HG03571 (cell line): ENCODE results near the gene PLCG1.

Experiments used
- ATAC-seq: cut with Tn5 transposase; IDR thresholded peaks from one replicate; pipeline ENCODE4 v1.9.1; 2021; ENCODE audit not compliant: unreplicated experiment

The PLCG1 gene

GRCh38 chr20:41141153-41141815 is 3.9 kb downstream of the PLCG1 start:
- no peak for ATAC-seq

- ATAC-seq = no peak
These were observed 4.9 kb downstream of the PLCG1 start for GRCh38 chr20:41142245-41142644.

- ATAC-seq = no peak
These were observed 5.6 kb downstream of the PLCG1 start for GRCh38 chr20:41142919-41143318.

- ATAC-seq = no peak
These were observed 6.0 kb downstream of the PLCG1 start for GRCh38 chr20:41143354-41143753.

- ATAC-seq = no peak
These were observed 8.0 kb downstream of the PLCG1 start for GRCh38 chr20:41145317-41145716.

GRCh38 chr20:41145821-41146620 is 8.7 kb downstream of the PLCG1 start:
- no peak for ATAC-seq

GRCh38 chr20:41147767-41148191 is 10.4 kb downstream of the PLCG1 start:
- no peak for ATAC-seq

- ATAC-seq = no peak
These were observed 11.6 kb downstream of the PLCG1 start for GRCh38 chr20:41148942-41149341.

GRCh38 chr20:41150664-41151063 is 13.3 kb downstream of the PLCG1 start:
- no peak for ATAC-seq

GRCh38 chr20:41151134-41151869 is 14.0 kb downstream of the PLCG1 start:
- ATAC-seq = no peak

- ATAC-seq = no peak
These were observed 14.9 kb downstream of the PLCG1 start for GRCh38 chr20:41152108-41152757.

- ATAC-seq = no peak
These were observed 17.3 kb downstream of the PLCG1 start for GRCh38 chr20:41154436-41155176.

- ATAC-seq = no peak
These were observed 17.9 kb downstream of the PLCG1 start for GRCh38 chr20:41155261-41155660.

GRCh38 chr20:41158082-41158625 is 20.8 kb downstream of the PLCG1 start:
- no peak for ATAC-seq

GRCh38 chr20:41159547-41159946 is 22.2 kb downstream of the PLCG1 start:
- ATAC-seq = no peak

- ATAC-seq = no peak
These were observed 23.3 kb downstream of the PLCG1 start for GRCh38 chr20:41160686-41161085.

GRCh38 chr20:41161886-41162285 is 24.5 kb downstream of the PLCG1 start:
- ATAC-seq = no peak

- no peak for ATAC-seq
These were observed 25.1 kb downstream of the PLCG1 start for GRCh38 chr20:41162396-41162795.

- ATAC-seq = no peak
These were observed 26.5 kb downstream of the PLCG1 start for GRCh38 chr20:41163821-41164220.
